AG08395 (cell line): ENCODE results near the gene VSTM2B.
"Not testable (repeated sequence)": the region's sequence is repeated elsewhere in the genome, so short reads cannot be mapped to it uniquely, and the experiment has no call there.

Experiments used
- DNase-seq: peaks from one replicate; pipeline ENCODE4 v3.0.0; 2012; ENCODE audit warnings: mixed read lengths, low spot score

The VSTM2B gene

DNA sequence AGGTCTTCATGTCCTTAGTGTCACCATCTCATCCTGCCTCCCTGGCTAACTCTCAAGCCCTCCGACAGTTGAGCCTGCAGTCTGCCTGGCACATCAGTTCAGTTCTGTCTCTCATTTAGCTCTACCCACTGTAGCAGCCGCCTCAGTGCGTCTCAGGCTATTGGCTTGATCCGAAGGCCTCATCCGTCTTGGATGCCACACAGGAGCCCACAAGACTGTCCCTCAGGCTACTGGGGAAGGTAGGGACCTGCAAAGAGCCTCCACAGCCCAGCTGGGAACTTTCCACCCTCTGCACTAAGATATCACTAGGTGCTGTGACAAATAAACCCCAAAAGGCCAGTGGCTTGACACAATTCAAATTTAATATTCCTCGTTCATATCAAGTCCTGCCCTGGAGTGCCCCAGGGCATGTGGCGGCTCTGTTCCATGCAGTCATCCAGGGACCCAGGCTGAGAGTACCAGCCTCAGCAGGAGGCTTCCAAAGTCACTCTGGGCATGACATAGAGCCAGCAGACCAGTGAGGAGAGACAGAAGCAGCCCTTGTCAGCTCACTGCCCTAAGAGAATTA is 5.7 kb downstream of the VSTM2B start:
- DNase-seq, result no peak

DNA sequence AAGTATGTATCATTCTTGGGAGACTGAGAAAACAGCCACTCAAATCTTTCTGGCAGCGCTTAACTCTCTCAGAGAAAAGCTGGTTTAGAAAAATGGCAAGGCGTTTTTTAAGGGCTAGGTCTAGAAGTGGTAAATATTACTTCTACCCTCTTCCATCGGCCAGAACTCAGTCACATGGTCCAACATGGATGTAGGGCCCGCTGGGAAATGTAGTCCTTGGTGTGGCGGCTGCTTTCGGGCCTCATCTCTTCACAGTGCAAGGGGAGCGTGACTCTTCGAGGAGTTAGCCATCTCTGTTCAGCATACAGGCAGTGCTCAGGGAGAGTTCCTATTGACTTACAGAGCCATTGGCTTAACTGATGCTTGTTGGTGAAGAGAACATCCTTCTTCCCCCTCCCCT is 6.3 kb downstream of the VSTM2B start:
- DNase-seq, result no peak

GRCh38 chr19:29532956-29533355 is 7.2 kb downstream of the VSTM2B start:
- no peak for DNase-seq

GRCh38 chr19:29533578-29534544 is 8.1 kb downstream of the VSTM2B start:
- no peak for DNase-seq

- no peak for DNase-seq
These were observed 9.5 kb downstream of the VSTM2B start for GRCh38 chr19:29535214-29535831.

DNA sequence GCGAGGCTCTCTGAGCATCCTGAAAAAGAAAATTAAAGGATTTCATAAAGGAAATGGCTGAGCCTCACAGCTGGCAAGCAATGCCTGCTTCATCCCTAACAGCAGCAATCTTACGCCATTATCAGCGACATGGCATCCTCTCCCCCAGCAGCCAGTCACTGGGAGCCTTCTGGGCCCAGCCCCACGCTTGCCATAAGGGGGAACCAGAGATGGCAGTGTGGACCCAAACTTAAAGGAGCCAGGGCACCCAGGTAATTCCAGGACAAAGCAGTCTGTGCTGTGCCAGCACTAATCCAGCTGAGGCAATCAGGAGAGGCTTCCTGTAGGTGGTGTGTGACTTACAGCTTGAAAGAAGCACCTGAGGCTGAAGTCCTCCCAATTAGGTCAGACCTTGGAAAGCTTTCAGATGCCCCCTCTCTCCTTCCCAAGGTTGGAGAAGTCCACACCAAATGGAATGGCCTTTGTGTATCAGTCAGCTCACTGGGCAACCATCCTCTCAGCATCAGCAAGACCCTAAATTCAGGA is 10.3 kb downstream of the VSTM2B start:
- DNase-seq, result no peak

DNA sequence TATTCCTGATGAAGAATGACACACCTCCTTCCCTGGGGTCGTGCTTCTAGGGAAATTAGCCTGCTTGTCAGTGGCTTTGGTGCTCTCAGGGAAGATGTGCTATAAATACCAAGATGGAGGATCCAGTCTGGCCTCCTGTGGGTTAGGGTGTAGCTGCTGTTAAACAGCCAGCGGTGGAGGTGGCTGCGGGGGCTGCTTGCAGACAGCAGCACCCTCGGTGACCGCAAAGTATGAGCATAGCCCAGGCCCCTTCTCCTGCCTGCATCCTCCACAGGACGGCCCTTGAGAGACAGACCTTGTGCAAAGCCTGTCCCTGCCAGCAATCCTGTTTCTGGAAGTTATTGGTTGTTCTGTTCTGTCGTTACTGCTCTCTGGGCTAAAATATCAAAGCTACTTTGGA is 11.4 kb downstream of the VSTM2B start:
- DNase-seq, result no peak

DNA sequence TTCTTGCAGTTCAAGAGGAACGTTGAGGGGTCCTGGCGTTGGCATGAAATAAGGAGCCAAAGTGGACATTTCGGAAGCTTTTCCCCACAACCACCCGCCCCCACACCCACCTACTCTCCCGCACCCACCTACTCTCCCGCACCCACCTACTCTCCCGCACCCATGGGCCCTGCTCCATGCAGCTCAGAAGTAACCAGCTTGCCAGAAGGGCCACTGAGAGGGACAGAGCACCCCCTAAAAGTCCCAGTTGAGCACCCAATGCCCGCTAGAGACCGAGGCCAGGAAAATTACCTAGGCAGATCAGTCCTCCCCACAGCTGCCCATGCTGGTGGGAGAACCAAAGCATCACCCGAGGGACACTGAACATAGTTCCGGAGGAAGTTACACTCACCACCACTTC is 11.8 kb downstream of the VSTM2B start:
- DNase-seq, result no peak

- no peak for DNase-seq
These were observed 12.4 kb downstream of the VSTM2B start for GRCh38 chr19:29538146-29538545.

- DNase-seq, result no peak
These were observed 12.9 kb downstream of the VSTM2B start for GRCh38 chr19:29538651-29539050.

DNA sequence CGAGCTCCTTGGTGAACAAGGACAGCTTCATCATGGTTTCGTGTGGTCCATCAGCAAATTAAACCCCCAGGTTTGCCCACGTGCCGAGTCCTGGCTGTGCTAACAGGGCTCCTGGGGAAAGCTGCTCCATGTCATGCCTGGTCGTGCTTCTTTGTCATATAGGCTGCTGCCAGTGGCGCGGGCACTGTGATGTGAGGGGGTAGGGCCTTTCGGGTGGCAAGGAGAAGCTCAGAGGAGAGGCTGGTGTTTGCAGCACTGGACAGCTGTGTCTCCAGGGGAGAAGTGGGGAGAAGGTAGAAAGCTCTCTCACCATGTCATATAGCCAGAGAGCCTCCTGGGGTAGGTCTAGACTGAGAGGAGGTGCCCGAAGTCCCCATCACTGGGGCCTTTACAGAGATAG is 13.3 kb downstream of the VSTM2B start:
- no peak for DNase-seq

- DNase-seq, result no peak
These were observed 13.9 kb downstream of the VSTM2B start for GRCh38 chr19:29539670-29540069.

GRCh38 chr19:29540114-29540513 is 14.3 kb downstream of the VSTM2B start:
- no peak for DNase-seq

DNA sequence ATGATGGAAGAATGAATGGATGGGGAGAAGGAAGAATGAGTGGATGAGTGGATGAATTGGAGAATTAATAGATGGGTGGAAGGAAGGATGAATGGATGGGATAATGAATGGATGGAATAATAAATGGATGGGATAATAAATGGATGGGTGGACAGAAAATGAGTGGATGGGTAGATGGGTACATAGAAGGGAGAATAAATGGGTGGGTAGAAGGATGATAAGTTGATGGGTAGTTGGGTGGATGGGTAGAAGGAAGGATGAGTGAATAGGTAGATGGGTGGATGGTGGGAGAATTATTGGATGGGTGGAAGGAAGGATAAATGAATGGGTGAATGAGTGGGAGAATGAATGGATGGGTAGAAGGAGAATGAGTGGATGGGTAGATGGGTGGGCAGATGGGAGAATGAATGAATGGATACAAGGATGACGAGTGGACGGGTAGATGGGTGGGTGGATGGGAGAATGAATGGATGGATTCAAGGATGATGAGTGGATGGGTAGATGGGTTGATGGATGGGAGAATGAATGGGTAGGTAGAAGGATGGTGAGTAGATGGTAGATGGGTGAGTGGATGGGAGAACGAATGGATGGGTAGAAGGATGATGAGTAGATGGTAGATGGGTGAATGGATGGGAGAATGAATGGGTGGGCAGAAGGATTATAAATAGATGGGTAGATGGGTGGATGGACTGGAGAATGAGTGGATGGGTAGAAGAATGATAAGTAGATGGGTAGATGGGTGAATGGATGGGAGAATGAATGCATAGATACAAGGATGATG is 15.9 kb downstream of the VSTM2B start:
- DNase-seq, result no peak

DNA sequence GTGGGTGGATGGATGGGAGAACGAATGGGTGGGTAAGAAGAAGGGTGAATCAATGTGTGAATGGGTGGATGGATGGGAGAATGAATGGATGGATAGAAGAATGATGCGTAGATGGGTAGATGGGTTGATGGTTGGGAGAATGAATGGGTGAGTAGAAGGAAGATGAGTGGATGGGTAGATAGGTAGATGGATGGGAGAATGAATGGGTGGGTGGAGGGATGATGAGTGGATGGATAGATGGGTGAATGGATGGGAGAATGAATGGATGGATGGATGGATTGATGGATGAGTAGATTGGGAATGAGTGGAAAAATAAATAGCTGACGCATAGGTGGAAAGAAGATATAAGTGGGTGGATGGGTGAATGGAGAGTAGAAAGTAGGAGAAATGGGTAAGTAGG is 16.5 kb downstream of the VSTM2B start:
- no peak for DNase-seq

DNA sequence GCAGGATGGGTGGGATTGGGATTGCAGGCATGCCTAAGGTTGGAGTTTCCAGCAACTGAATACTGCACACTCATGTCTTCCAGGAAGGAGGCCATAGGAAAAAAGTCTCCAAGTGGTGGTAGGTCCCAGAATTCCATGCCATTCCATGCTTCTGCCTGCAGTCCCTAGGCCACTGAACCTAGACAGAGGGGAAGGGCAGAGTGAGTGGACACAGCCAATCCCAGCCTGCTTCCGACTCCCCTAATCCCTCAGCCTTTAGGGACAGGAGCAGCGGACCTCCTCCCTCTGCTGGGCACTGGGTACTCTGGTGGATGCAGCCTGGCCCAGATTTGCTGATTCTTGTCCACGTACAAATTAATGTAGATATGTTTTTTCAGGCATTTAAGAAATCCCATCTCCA is 17.0 kb downstream of the VSTM2B start:
- DNase-seq, result no peak

DNA sequence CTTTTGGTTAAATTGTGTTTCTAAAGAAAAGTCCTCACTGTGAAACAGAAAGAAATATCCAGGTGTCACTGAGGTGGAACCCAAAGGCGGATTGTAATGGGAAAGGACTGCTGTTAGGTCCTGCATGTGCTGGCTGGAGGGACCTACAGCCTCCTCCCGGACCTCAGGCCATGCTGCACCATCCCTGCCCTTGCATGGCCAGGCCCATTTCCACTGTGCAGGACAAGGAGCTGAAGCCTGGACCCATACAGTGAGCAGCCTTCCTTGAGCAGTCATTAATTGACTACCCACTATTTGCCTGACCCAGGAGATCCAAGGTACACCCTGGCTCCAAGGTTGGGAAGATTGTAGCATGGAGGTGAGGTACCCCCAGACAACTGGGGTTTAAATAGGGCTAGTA is 17.6 kb downstream of the VSTM2B start:
- no peak for DNase-seq

DNA sequence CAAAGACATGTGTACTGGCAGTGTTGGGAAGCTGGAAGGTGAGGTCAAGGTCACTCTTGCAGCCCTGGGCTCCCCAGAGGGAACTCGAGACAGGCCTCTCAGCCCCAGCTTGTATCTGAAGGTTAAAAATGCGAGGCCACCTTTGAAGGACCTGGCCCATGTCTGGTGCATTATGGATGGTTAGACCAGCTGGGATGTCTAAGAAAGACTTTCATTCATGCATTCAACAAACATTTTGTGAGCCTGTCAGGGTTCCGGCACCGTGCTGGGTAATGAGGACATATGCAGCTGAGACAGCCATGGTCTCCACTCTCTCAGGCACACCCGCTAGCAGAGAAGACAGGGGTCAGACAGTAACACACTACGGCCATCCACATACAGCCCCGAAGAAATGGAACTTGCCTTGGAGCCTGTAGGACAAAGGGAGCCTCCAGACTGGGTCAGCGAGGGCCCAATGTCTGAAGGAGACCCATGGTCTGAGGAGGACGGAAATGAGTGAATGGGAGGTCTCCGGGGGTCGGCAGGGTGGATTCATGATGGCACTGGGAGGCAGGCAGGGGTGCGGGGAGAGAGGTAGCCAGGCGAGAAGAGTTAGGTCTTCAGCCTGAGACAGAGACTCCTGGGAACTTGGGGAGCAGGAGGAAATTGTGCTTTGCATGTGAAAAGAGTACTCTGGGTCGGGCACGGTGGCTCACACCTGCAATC is 19.0 kb downstream of the VSTM2B start:
- no peak for DNase-seq

DNA sequence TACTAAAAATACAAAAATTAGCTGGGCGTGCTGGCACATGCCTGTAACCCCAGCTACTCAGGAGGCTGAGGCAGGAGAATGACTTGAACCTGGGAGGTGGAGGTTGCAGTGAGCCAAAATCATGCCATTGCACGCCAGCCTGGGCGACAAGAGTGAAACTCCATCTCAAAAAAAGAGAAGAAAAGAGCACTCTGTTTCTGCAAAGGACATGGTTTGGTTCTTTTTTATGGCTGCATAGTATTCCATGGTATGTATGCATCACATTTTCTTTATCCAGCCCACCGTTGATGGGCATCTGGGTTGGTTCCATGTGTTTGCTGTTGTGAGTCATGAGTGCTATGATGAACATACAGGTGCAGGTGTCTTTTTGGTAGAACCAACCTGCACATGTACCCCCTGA is 19.7 kb downstream of the VSTM2B start:
- not testable (repeated sequence) for DNase-seq

DNA sequence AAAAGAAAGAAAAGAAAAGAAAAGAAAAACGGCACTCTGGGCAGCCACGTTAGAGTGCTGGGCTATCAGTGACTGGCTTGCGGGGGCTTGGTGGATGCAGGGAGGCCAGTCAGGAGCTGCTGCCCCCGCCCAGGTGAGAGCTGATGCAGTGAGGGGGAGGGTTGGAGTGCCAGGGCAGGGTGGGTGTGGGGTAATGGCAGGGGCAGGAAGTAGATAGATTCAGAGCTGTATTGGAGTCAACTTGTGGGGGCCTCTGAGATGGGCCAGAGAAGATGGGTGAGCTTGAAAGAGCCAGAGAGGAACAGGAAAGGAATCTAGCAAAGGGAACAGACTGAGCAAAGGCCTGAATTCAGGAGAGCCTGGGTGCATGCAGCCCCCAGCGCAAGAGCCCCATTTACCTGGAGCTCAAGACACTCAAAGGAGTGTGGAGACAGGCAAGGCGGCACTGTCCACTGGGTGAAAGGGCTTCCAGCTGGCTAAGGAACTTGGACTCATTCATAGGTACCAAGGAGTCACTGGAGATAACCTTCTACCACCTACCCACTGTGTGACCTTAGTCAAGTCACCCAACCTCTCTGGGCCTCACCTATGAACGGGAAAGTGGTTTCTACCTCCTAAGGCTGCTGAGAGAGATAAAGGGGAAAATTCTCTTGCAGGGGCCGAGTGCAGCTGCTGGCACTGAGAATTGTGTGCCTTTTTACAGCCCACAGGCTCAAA is 20.2 kb downstream of the VSTM2B start:
- DNase-seq, result no peak
